WTC11 (cell line): ENCODE data around the gene USB1.
A peak's percentile ranks its signal among the peaks of the same experiment; 100 is the strongest.

Experiments
- TEAD4 ChIP-seq: sonication (generic); formaldehyde crosslinking; IDR thresholded peaks from 2 replicates; pipeline ENCODE4 v1.8.0; 2022; ENCODE audit warnings: mild to moderate bottlenecking, missing genetic modification reagents
- ZNF138 ChIP-seq: sonication (generic); formaldehyde crosslinking; conservative IDR thresholded peaks from 2 replicates; pipeline ENCODE4 v1.8.1; 2022; ENCODE audit warnings: mild to moderate bottlenecking, moderate library complexity, missing genetic modification reagents
- ZNF219 ChIP-seq: sonication (generic); formaldehyde crosslinking; IDR thresholded peaks from 2 replicates; pipeline ENCODE4 v1.8.0; 2023; ENCODE audit warnings: missing genetic modification reagents, mild to moderate bottlenecking, borderline replicate concordance
- TF ChIP-seq, protein P1 (sequence below): fragments of 200-600 bp; IDR thresholded peaks from 2 replicates; pipeline ENCODE4 v1.8.0; 2022; ENCODE audit warnings: antibody characterized with exemption
- TF ChIP-seq, protein P2 (sequence below): sonication (generic); formaldehyde crosslinking; IDR thresholded peaks from 2 replicates; pipeline ENCODE4 v1.8.1; 2022; ENCODE audit warnings: missing genetic modification reagents, borderline replicate concordance
- TF ChIP-seq, protein P3 (sequence below): sonication (generic); formaldehyde crosslinking; IDR thresholded peaks from 2 replicates; pipeline ENCODE4 v1.8.0; 2022; ENCODE audit warnings: mild to moderate bottlenecking, missing genetic modification reagents
- TF ChIP-seq, protein P4 (sequence below): sonication (generic); formaldehyde crosslinking; IDR thresholded peaks from 2 replicates; pipeline ENCODE4 v1.8.1; 2023; ENCODE audit warnings: mild to moderate bottlenecking, missing genetic modification reagents, moderate library complexity

DNA sequence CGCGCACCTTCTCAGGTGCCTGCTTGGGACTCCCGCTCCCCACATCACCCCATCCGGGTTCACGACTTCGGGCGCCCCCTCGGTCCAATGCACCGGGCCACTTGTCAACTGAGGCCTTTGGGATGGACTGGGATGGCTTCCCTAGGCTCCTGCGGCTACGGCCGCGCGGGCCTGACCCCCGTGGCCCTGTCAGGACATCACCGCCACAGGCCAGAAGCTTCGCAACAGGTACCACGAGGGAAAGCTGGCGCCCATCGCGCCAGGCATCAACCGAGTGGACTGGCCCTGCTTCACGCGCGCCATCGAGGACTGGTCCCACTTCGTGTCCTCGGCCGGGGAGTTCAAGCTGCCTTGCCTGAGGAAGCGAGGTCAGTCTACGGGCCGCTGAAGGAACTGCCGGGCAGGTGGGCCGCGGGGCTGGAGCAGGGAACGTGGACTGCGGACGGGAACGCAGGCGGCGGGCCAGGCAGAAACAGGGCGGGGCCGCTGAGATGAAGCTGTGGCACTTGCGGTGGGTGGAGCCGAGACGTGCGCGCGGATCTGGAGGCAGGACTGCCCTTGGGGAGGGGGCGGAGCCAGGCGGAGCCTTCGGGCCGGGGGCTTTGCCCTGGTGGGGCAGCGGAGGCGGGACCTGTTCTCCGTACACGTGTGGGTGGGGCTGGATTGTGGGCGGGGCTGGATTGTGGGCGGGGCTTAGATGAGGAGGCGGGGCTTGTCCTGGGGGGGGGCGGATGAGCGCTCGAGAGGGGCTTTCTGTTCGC lies 16.6 kb upstream of the USB1 start:
- TF ChIP-seq, protein P1, sequence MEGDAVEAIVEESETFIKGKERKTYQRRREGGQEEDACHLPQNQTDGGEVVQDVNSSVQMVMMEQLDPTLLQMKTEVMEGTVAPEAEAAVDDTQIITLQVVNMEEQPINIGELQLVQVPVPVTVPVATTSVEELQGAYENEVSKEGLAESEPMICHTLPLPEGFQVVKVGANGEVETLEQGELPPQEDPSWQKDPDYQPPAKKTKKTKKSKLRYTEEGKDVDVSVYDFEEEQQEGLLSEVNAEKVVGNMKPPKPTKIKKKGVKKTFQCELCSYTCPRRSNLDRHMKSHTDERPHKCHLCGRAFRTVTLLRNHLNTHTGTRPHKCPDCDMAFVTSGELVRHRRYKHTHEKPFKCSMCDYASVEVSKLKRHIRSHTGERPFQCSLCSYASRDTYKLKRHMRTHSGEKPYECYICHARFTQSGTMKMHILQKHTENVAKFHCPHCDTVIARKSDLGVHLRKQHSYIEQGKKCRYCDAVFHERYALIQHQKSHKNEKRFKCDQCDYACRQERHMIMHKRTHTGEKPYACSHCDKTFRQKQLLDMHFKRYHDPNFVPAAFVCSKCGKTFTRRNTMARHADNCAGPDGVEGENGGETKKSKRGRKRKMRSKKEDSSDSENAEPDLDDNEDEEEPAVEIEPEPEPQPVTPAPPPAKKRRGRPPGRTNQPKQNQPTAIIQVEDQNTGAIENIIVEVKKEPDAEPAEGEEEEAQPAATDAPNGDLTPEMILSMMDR: no peak
- TF ChIP-seq, protein P2, sequence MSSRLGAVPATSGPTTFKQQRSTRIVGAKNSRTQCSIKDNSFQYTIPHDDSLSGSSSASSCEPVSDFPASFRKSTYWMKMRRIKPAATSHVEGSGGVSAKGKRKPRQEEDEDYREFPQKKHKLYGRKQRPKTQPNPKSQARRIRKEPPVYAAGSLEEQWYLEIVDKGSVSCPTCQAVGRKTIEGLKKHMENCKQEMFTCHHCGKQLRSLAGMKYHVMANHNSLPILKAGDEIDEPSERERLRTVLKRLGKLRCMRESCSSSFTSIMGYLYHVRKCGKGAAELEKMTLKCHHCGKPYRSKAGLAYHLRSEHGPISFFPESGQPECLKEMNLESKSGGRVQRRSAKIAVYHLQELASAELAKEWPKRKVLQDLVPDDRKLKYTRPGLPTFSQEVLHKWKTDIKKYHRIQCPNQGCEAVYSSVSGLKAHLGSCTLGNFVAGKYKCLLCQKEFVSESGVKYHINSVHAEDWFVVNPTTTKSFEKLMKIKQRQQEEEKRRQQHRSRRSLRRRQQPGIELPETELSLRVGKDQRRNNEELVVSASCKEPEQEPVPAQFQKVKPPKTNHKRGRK (CRISPR knock-in tag): no peak
- TF ChIP-seq TEAD4 (CRISPR knock-in tag): no peak
- TF ChIP-seq ZNF138 (CRISPR knock-in tag): no peak
- no peak for TF ChIP-seq ZNF219 (CRISPR knock-in tag)
- TF ChIP-seq, protein P3, sequence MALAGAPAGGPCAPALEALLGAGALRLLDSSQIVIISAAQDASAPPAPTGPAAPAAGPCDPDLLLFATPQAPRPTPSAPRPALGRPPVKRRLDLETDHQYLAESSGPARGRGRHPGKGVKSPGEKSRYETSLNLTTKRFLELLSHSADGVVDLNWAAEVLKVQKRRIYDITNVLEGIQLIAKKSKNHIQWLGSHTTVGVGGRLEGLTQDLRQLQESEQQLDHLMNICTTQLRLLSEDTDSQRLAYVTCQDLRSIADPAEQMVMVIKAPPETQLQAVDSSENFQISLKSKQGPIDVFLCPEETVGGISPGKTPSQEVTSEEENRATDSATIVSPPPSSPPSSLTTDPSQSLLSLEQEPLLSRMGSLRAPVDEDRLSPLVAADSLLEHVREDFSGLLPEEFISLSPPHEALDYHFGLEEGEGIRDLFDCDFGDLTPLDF (CRISPR knock-in tag): peak; percentile 29; the same call in 1 of the 2 replicates
- TF ChIP-seq, protein P4, sequence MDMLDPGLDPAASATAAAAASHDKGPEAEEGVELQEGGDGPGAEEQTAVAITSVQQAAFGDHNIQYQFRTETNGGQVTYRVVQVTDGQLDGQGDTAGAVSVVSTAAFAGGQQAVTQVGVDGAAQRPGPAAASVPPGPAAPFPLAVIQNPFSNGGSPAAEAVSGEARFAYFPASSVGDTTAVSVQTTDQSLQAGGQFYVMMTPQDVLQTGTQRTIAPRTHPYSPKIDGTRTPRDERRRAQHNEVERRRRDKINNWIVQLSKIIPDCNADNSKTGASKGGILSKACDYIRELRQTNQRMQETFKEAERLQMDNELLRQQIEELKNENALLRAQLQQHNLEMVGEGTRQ (CRISPR knock-in tag): no peak; the same call in 1 of the 2 replicates
